Fibroblast of mammary gland (primary cell): ENCODE data around the gene SNTA1.

ENCODE experiments used
- DNase-seq: peaks from one replicate; pipeline ENCODE4 v3.0.0-alpha.2; 2010; ENCODE audit warnings: low read depth
- H3K4me3 ChIP-seq: 2 replicates; pipeline ENCODE4 v1.5.1; 2011; ENCODE audit warnings: low read depth, mild to moderate bottlenecking, low read length, moderate library complexity; ENCODE audit not compliant: control insufficient read depth
- TF ChIP-seq, protein P1 (sequence below): conservative IDR thresholded peaks from 2 replicates; pipeline ENCODE4 v1.5.1; 2011; ENCODE audit warnings: low read depth, low read length, inconsistent platforms; ENCODE audit not compliant: control insufficient read depth, insufficient read depth

Gene SNTA1

GRCh38 chr20:33419140-33419974 lies 24.2 kb downstream of the SNTA1 start:
- no peak for DNase-seq
- TF ChIP-seq, protein P1, sequence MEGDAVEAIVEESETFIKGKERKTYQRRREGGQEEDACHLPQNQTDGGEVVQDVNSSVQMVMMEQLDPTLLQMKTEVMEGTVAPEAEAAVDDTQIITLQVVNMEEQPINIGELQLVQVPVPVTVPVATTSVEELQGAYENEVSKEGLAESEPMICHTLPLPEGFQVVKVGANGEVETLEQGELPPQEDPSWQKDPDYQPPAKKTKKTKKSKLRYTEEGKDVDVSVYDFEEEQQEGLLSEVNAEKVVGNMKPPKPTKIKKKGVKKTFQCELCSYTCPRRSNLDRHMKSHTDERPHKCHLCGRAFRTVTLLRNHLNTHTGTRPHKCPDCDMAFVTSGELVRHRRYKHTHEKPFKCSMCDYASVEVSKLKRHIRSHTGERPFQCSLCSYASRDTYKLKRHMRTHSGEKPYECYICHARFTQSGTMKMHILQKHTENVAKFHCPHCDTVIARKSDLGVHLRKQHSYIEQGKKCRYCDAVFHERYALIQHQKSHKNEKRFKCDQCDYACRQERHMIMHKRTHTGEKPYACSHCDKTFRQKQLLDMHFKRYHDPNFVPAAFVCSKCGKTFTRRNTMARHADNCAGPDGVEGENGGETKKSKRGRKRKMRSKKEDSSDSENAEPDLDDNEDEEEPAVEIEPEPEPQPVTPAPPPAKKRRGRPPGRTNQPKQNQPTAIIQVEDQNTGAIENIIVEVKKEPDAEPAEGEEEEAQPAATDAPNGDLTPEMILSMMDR, result no peak
- H3K4me3 ChIP-seq, result no peak overlapping the region

DNA sequence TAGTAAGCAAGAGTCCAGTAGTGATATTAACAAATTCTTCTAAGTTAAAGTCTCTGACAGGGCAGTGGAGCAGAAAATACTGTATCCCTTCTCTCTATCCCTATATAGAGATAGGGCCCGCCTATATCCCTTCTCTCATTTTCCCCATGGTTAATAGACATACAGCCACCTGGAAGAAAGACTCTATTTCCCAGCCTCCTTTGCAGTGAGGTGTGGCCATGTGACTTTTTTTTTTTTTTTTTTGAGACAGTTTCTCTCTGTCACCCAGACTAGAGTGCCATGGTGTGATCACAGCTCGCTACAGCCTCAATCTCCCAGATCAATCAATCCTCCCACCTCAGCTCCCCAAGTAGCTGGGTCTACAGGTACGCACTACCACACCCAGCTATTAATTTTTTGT lies 25.5 kb downstream of the SNTA1 start:
- no peak overlapping the region for H3K4me3 ChIP-seq
- no peak for DNase-seq
- TF ChIP-seq, protein P1, result no peak

DNA sequence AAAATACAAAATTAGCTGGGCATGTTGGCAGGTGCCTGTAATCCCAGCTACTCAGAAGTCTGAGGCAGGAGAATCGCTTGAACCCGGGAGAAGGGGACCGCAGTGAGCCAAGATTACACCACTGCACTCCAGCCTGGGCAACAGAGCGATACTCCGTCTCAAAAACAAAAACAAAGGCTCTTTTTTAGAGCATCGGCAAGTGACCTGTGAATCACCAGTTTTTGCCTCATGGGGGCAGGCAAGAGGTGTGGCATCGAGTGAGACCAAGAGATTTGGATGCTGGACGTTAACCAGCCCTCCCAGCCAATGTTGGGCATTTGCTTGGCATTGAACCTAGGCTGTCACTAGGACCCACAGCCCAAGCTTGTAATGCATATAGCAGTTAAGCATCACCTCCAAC lies 27.6 kb downstream of the SNTA1 start:
- peak; percentile 55 for DNase-seq
- H3K4me3 ChIP-seq, result no peak overlapping the region
- TF ChIP-seq, protein P1, result peak; percentile 53

- no peak for DNase-seq
- TF ChIP-seq, protein P1, result no peak
- no peak overlapping the region for H3K4me3 ChIP-seq
Observed at GRCh38 chr20:33412484-33412838, 31.1 kb downstream of the SNTA1 start.

- no peak for DNase-seq
- TF ChIP-seq, protein P1, result no peak
- no peak overlapping the region for H3K4me3 ChIP-seq
Observed at GRCh38 chr20:33411711-33412483, 31.7 kb downstream of the SNTA1 start.

GRCh38 chr20:33411242-33411641 lies 32.3 kb downstream of the SNTA1 start:
- H3K4me3 ChIP-seq, result no peak overlapping the region
- DNase-seq, result no peak
- TF ChIP-seq, protein P1, result no peak
